Calu3 (cell line): ENCODE results near the gene YIF1B. TPM values are rescaled to one million over a fixed set of nuclear protein-coding genes. Genes with fewer than 3 reads are reported as not detected.
A peak's percentile ranks its signal among the peaks of the same experiment; 100 is the strongest.

ENCODE experiments used
- BruUV-seq: library from RNA; stranded (reverse); fragments of 400-500 nt; replicated peaks from 2 replicates; lab custom pipeline; 2021; lab: Mats Ljungman, UMichigan
- CTCF ChIA-PET: fragments of 300-600 bp; sonication (Branson Sonifier 250); formaldehyde crosslinking; loops from one replicate; lab custom pipeline; 2022; ENCODE audit warnings: antibody characterized with exemption; lab: Charles Lee
- DNase-seq: peaks from one replicate; pipeline ENCODE4 v3.0.0; 2022
- H3K27ac Mint-ChIP-seq: one replicate; pipeline ENCODE4 v1.8.0; 2022; ENCODE audit warnings: mixed read lengths; ENCODE audit not compliant: unreplicated experiment
- H3K27me3 Mint-ChIP-seq: one replicate; pipeline ENCODE4 v1.8.0; 2022; ENCODE audit warnings: mixed read lengths; ENCODE audit not compliant: unreplicated experiment
- H3K36me3 Mint-ChIP-seq: one replicate; pipeline ENCODE4 v1.8.0; 2022; ENCODE audit warnings: mild to moderate bottlenecking, moderate library complexity, mixed read lengths; ENCODE audit not compliant: insufficient read depth, unreplicated experiment
- H3K4me1 Mint-ChIP-seq: one replicate; pipeline ENCODE4 v1.8.0; 2022; ENCODE audit warnings: mild to moderate bottlenecking, low read depth, mixed read lengths; ENCODE audit not compliant: unreplicated experiment
- H3K4me3 Mint-ChIP-seq: one replicate; pipeline ENCODE4 v1.8.0; 2022; ENCODE audit warnings: mild to moderate bottlenecking, low read depth, moderate library complexity, mixed read lengths; ENCODE audit not compliant: unreplicated experiment
- H3K9me3 Mint-ChIP-seq: one replicate; pipeline ENCODE4 v1.8.0; 2022; ENCODE audit warnings: low read depth, mixed read lengths; ENCODE audit not compliant: unreplicated experiment
- intact Hi-C: fragments of 100-400 bp; cut with micrococcal nuclease; formaldehyde crosslinking; loops from one replicate; pipeline ENCODE4 v1.10.0; 2022; ENCODE audit not compliant: unreplicated experiment
- total RNA-seq: library from RNA; stranded (reverse); gene quantifications from 2 replicates; pipeline ENCODE4 v1.2.3, GENCODE V29; 2022
- TF ChIP-seq, protein P1 (sequence below): fragments of 200-600 bp; IDR thresholded peaks from one replicate; pipeline ENCODE4 v1.8.0; 2022; ENCODE audit warnings: antibody characterized with exemption; ENCODE audit not compliant: unreplicated experiment

Gene YIF1B
- total RNA-seq, 1 experiment from 2014 or later = 45.4 TPM

DNA sequence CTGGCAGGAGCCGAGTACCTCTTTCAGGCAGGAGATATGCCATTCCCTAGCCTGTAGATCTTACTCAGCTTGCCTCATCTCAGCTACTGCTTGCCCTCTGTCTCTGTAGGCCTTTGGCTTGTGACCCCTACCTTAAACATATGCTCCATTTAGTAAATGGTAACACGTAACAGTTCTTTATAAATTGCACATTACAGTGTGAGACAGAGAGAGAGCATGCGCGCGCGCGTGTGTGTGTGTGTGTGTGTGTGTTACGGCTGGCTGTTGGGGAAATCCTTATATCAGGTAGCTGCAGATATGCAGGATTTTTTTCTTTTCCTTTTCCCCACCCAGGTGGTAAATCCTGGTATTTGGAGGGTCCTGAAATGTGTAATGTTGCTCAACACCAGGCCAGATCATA lies 47.2 kb downstream of the YIF1B start:
- BruUV-seq = no TSS peak
- CTCF ChIA-PET = interaction anchor here (0.7 to 3.7 kb wide), 7 partner anchors 9 to 1743 kb away, joined by 3 to 16 read pairs (median 4); no protein-coding TSS in a partner anchor
- Mint-ChIP-seq H3K9me3 (no peaks in the 10 kb centered on the region), H3K4me3 (peak overlapping the region; percentile 97), H3K4me1 (peaks cover 87% of the 10 kb centered on the region), H3K27me3 (no peaks in the 10 kb centered on the region), H3K36me3 (peaks cover 95% of the 10 kb centered on the region), H3K27ac (no peak overlapping the region)
- intact Hi-C loops = no loop called here
- no peak for DNase-seq
- TF ChIP-seq, protein P1, sequence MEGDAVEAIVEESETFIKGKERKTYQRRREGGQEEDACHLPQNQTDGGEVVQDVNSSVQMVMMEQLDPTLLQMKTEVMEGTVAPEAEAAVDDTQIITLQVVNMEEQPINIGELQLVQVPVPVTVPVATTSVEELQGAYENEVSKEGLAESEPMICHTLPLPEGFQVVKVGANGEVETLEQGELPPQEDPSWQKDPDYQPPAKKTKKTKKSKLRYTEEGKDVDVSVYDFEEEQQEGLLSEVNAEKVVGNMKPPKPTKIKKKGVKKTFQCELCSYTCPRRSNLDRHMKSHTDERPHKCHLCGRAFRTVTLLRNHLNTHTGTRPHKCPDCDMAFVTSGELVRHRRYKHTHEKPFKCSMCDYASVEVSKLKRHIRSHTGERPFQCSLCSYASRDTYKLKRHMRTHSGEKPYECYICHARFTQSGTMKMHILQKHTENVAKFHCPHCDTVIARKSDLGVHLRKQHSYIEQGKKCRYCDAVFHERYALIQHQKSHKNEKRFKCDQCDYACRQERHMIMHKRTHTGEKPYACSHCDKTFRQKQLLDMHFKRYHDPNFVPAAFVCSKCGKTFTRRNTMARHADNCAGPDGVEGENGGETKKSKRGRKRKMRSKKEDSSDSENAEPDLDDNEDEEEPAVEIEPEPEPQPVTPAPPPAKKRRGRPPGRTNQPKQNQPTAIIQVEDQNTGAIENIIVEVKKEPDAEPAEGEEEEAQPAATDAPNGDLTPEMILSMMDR = no peak

DNA sequence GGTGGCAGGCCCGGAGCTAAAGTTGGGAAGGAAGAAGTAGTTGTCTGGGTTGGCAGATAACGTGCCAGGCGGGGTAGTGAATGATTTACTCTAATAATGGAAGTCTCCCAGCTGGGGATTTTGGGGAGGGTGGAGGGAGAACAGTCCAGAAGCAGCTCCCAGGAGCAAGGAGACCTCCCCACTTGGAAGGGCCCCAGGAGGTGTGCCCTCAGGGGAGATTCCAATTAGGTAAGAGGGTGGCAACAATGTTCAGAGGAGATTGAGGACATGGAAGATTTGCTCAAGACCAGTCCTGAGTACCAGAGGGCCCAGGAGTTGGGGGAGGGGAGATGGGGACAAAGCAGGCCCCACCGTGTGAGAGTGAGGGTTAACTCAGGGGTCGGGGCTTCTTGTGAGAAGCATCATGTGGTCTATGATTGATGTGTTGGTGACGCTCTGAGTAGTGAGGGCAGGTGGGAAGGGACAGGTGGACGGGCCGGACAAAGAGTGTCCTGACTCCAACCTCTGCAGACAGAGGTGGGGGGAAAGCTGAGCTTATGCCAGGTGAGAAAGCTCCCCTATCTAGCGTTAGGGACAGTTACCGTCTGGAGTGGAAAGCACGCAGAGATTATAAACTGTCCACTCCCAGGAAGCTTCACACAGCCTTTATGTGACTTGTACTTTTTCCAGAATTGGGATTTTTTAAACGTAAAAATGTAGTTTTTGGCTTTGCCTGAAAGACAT lies 47.8 kb downstream of the YIF1B start:
- Mint-ChIP-seq H3K27ac (peak overlapping the region; percentile 81), H3K4me3 (peak overlapping the region; percentile 97), H3K9me3 (no peaks in the 10 kb centered on the region), H3K4me1 (peaks cover 87% of the 10 kb centered on the region), H3K27me3 (no peaks in the 10 kb centered on the region), H3K36me3 (peaks cover 93% of the 10 kb centered on the region)
- DNase-seq = peak; percentile 68
- TF ChIP-seq, protein P1 = no peak
- CTCF ChIA-PET = interaction anchor here (0.5 to 3.7 kb wide), 4 partner anchors 9 to 561 kb away, joined by 3 to 16 read pairs (median 3); no protein-coding TSS in a partner anchor
- intact Hi-C loops = no loop called here
- no TSS peak for BruUV-seq

DNA sequence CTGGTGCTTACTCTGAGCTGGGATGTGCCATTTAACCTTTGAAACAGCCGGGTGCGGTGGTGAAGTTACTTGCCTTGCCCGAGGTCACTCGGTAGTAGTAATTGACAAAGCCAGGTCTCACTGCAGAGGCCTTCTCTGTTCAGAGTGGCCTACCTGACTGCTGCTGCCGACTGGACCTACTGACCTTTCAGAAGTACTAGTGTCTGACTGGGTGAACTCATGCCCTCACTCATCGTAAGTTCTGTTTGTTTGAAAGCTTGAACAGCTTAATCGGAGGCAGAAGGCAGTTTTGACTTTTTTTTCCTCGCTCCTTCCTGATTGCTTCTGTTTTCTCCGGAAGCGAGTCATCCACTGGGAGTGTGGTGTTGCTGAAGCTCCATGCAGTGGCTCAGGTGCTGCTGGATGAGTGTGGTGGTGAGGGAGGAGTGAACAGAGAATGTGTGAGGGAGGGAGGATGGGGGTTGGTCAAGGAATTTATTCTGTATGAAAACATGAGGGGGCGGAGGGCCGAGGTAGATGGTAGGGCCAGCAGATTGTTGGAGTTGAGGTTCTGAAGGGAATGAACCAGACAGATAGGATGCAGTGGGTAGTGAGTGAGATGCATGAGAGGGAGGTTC lies 48.7 kb downstream of the YIF1B start:
- CTCF ChIA-PET = interaction anchor here (0.8 to 3.7 kb wide), 4 partner anchors 10 to 383 kb away, joined by 5 to 16 read pairs (median 8); no protein-coding TSS in a partner anchor
- no peaks in the 10 kb centered on the region for H3K9me3 Mint-ChIP-seq
- H3K27ac Mint-ChIP-seq = peak overlapping the region; percentile 81
- intact Hi-C loops = no loop called here
- peak overlapping the region; percentile 97 for H3K4me3 Mint-ChIP-seq
- DNase-seq = peak; percentile 38
- H3K36me3 Mint-ChIP-seq = peaks cover 90% of the 10 kb centered on the region
- no peaks in the 10 kb centered on the region for H3K27me3 Mint-ChIP-seq
- TSS peak; percentile 41 for BruUV-seq
- TF ChIP-seq, protein P1 = no peak
- H3K4me1 Mint-ChIP-seq = peaks cover 82% of the 10 kb centered on the region

DNA sequence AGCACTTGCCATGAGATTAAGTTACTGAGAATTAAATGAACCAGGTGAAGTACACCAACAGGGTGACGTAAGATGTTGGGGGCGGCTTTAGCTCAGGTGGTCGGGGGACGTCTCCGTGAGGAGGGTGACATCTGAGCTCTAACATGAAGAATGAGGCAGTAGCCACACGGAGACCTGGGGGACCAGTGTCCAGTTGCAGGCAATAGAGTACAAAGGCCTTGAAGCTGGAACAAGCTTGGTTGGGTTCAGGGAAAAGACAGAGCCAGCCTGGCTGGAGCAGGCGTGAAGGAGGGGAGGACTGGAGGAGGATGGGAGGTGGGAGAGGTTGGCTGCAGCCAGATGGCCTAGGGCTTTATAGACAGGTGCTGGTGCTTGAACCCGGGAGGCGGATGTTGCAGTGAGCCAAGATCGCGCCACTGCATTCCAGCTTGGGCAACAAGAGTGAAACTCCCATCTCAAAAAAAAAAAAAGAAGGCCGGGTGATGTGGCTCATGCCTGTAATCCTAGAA lies 49.8 kb downstream of the YIF1B start:
- TF ChIP-seq, protein P1 = no peak
- BruUV-seq = no TSS peak
- intact Hi-C loops = no loop called here

More for the DNA sequence above, 49.8 kb downstream of the YIF1B start:
- Mint-ChIP-seq H3K36me3 (peaks cover 79% of the 10 kb centered on the region), H3K9me3 (no peaks in the 10 kb centered on the region), H3K27ac (peak overlapping the region; percentile 81), H3K27me3 (no peaks in the 10 kb centered on the region), H3K4me3 (peak overlapping the region; percentile 97), H3K4me1 (peaks cover 75% of the 10 kb centered on the region)
- CTCF ChIA-PET = interaction anchor here (0.5 to 3.7 kb wide), 10 partner anchors 9 to 1161 kb away, joined by 3 to 16 read pairs (median 5); partner anchors contain the start of gene CATSPERG
- DNase-seq = no peak
